NCI-H2171 (cell line): ENCODE results near the gene ZNF587.
"Not testable (repeated sequence)": the region's sequence is repeated elsewhere in the genome, so short reads cannot be mapped to it uniquely, and the experiment has no call there.

ENCODE experiments used
- DNase-seq: peaks from one replicate; lab custom pipeline; 2025; lab: John Stamatoyannopoulos, UW

Gene ZNF587

DNA sequence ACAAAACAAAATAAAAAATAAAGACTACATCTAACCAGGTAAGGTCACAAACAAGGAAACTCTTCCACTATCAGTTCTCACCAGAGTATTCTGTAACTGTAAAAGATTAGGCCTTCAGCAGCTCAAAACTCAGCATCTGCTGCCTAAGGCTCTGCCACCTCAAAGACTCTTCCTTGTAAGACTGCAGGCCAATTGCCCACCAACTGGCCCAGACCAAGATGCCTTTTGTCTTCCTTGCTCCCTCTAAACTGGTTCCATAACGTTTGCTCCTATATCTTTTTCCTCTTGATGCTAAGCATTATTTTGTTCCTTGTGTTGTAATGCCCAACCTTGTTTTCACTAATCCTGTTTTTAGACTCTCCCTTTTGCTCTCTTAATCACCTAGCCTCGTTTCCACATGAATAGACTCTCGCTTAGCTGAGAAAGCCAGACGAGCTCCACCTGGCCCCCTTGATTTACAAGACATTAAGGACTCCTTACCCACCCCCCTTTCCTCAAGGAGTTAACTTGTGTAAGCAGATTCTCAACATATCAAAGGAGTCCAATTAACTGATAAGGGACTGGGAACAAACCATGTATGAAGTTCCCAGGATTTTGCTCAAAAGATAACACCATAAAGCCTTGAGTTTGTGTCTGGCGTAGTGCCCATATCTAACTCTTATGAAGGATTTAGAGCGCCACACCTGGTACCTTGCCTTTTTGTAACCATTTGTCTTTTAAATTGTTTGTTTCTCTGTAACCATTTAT lies 37.7 kb downstream of the ZNF587 start:
- DNase-seq = no peak

DNA sequence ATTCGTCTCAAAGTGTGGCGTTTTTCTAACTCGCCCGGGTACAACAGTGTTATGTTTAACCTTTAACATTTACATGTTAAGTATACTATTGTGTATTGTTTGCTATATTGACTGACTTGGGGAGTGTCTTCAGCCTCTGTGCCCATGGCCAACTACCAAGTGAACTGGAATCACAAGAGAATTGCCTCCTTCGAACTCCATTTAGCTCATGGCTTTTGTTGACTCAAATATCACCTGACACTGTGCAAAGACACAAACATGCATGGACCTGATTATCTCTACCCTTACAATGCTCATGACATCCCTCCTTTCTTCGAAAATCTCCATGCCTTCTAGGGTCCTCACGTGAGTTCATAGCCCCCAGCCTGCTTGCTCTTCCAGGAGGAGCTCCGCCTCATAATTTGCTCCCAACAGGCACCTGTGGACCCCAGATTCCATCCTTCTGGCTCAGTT lies 38.5 kb downstream of the ZNF587 start:
- DNase-seq = no peak

DNA sequence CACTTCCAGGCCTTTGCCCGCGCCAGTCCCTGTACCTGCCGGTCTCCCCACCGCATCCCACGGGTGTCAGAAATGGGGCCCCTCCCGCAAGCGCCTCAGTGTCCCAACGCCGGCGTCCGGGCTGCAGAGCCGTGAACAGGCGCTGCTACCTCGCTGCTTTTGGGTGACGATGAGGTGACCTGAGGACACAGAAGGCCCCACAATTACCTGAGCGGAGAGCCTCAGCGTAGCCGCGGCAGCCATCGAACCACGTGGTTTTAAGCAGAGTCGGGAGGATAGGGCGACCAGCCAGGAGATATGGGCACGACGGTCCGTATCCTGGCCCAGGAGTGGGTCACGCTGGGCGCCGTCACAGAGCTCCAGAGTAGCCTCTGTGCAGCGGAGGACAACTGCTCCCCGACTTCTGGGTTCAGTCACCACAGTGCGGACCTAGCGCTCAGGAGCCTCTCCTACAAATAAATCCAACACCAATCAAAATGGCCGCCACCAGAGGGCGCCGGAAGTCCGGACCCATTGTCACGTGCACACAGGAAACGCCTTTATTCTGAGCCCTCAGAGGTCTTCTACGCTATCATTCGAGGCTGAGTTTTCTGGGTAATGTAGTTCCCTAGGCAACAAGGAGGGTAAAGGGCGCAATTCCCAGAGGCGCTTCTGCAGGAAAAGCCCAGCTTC lies 39.0 kb downstream of the ZNF587 start, which contains the start of gene ZNF814:
Gene ZNF814 (minus strand): TSS at position 478 of the 672 bp plus-strand sequence. CDS start 235 bp downstream, at position 243.
- no peak for DNase-seq

DNA sequence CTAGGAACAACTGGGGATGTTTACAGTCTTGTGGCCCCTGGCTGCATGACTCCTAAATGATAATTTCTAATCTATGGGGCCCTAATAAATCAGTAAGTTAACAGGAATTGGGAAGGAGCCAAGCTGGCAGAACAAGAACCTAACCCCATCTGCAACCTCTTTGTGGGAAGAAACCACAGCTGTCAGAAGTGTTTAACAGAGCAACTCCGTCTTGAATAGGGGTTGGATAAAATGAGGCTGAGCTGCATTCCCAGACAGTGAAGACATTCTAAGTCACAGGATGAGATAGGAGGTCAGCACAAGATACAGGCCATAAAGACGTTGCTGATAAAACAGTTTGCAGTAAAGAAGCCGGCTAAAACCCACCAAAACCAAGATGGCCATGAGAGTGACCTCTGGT lies 41.0 kb downstream of the ZNF587 start:
- not testable (repeated sequence) for DNase-seq

DNA sequence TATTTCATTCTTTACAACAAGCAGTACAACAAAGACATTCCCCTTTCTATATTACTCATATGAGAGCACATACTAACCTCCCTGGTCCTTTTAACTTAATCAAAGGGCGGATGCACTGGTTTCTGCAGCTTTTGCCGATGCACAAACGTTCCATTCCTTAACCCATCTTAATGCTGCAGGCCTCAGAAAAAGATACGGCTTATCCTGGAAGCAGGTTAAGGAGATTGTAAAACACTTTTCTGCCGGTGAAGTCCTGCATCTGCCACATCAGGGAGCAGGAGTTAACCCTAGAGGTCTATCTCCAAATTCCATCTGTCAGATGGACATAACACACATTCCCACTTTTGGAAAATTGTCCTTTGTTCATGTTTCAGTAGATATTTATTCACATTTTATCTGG lies 50.7 kb downstream of the ZNF587 start:
- no peak for DNase-seq

GRCh38 chr19:57903618-57904184 lies 54.0 kb downstream of the ZNF587 start:
- DNase-seq = no peak

DNA sequence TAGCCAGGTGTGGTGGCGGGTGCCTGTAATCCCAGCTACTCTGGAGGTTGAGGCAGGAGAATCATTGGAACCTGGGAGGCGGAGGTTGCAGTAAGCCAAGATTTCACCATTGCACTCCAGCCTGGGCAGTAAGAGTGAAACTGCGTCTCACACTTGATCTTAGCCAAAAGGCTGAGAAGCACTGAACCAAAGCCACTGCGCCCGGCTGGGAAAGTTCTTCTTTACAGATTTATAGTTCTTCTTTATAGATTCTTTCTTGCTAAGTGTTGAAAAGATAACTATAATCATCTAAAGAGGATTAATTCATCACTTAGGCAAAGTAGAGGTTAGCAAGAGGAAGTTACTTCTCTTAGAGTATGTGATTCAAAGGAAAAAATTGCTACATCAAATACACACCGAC lies 55.6 kb downstream of the ZNF587 start:
- no peak for DNase-seq

DNA sequence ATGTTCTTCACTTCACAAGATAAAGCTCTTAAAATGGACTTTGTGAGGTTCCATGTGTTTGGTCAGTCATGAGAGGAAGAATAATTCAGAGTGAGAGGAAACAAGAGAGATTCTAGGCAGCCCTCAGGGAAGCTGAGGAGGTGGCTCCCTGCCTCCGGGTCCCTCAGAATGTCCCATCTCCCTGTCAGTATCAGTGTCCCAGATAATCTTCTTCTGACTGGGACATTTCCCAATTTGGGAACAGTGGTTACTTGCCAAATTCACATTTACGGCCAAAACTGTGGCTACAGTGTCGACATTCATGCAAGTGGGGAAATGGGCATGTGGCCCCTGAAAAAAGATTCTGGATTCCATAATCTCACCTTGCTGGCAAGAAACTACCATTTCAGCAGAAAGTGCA lies 57.7 kb downstream of the ZNF587 start:
- no peak for DNase-seq

DNA sequence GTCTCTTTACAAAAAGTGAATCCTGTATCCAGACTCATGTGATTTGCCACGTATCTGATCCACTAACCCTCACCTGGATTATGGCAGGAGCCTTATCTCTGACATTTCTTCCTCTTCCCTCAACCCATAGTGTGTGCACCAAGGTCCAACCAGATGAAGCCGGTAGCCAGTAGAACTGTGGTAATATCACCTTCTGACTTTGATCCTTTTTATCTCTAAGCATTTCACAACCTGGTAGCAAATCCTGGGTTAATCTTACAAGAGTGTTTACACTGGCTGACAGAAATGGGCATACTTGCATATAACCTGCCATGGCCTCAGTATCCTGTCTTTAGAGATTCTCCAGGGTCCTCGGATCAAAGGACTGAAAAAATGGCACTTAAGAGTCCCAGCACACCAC lies 64.9 kb downstream of the ZNF587 start:
- no peak for DNase-seq
